Stimulated activated memory B cell treated with anti-CD40 and anti-IgM and Interleukin-4, amounts not matched to agents 10 μg/mL and 1 μg/mL and 100 μg/mL, for 72 hours (primary cell): ENCODE data around the gene RASA3.

Source experiments
- ATAC-seq: fragments of 150-1000 bp; cut with Tn5 transposase; 2 replicates; pipeline ENCODE4 v1.10.0; 2021
- H3K27ac Mint-ChIP-seq: one replicate; pipeline ENCODE4 v1.8.0; 2022; ENCODE audit warnings: mild to moderate bottlenecking, mixed read lengths
- H3K27me3 Mint-ChIP-seq: one replicate; pipeline ENCODE4 v1.8.0; 2022; ENCODE audit warnings: mixed read lengths
- H3K36me3 Mint-ChIP-seq: one replicate; pipeline ENCODE4 v1.8.0; 2022; ENCODE audit warnings: mixed read lengths
- H3K4me1 Mint-ChIP-seq: one replicate; pipeline ENCODE4 v1.8.0; 2022; ENCODE audit warnings: mixed read lengths
- H3K4me3 Mint-ChIP-seq: one replicate; pipeline ENCODE4 v1.8.0; 2022; ENCODE audit warnings: mild to moderate bottlenecking, moderate library complexity, mixed read lengths
- H3K9me3 Mint-ChIP-seq: one replicate; pipeline ENCODE4 v1.8.0; 2022; ENCODE audit warnings: mixed read lengths

The RASA3 gene

GRCh38 chr13:113968463-113969310 lies 163.7 kb downstream of the RASA3 start:
- H3K9me3 Mint-ChIP-seq, result no peaks in the 10 kb centered on the region
- H3K27me3 Mint-ChIP-seq, result no peaks in the 10 kb centered on the region
- no peak overlapping the region for H3K4me3 Mint-ChIP-seq
- H3K4me1 Mint-ChIP-seq, result no peaks in the 10 kb centered on the region
- H3K27ac Mint-ChIP-seq, result no peak overlapping the region
- no peak for ATAC-seq
- H3K36me3 Mint-ChIP-seq, result peaks cover 7% of the 10 kb centered on the region

GRCh38 chr13:113967729-113968462 lies 164.5 kb downstream of the RASA3 start:
- ATAC-seq, result no peak
- Mint-ChIP-seq H3K4me3 (no peak overlapping the region), H3K9me3 (no peaks in the 10 kb centered on the region), H3K27ac (no peak overlapping the region), H3K4me1 (no peaks in the 10 kb centered on the region), H3K27me3 (no peaks in the 10 kb centered on the region), H3K36me3 (no peaks in the 10 kb centered on the region)

- no peaks in the 10 kb centered on the region for H3K27me3 Mint-ChIP-seq
- H3K4me1 Mint-ChIP-seq, result no peaks in the 10 kb centered on the region
- ATAC-seq, result no peak
- no peaks in the 10 kb centered on the region for H3K36me3 Mint-ChIP-seq
- H3K4me3 Mint-ChIP-seq, result no peak overlapping the region
- H3K27ac Mint-ChIP-seq, result no peak overlapping the region
- no peaks in the 10 kb centered on the region for H3K9me3 Mint-ChIP-seq
These were observed 165.2 kb downstream of the RASA3 start for GRCh38 chr13:113967206-113967720.

- H3K4me3 Mint-ChIP-seq, result no peak overlapping the region
- H3K27ac Mint-ChIP-seq, result no peak overlapping the region
- ATAC-seq, result no peak
- no peaks in the 10 kb centered on the region for H3K9me3 Mint-ChIP-seq
- H3K4me1 Mint-ChIP-seq, result no peaks in the 10 kb centered on the region
- H3K36me3 Mint-ChIP-seq, result no peaks in the 10 kb centered on the region
- no peaks in the 10 kb centered on the region for H3K27me3 Mint-ChIP-seq
These were observed 166.2 kb downstream of the RASA3 start for GRCh38 chr13:113965968-113966884.

- Mint-ChIP-seq H3K36me3 (peaks cover 2% of the 10 kb centered on the region), H3K9me3 (peaks cover 2% of the 10 kb centered on the region), H3K27ac (no peak overlapping the region), H3K4me3 (no peak overlapping the region), H3K4me1 (no peaks in the 10 kb centered on the region), H3K27me3 (no peaks in the 10 kb centered on the region)
- ATAC-seq, result no peak
These were observed 167.0 kb downstream of the RASA3 start for GRCh38 chr13:113965383-113965874.

GRCh38 chr13:113964251-113964995 lies 168.0 kb downstream of the RASA3 start:
- H3K27ac Mint-ChIP-seq, result no peak overlapping the region
- no peak for ATAC-seq
- H3K9me3 Mint-ChIP-seq, result peaks cover 4% of the 10 kb centered on the region
- no peaks in the 10 kb centered on the region for H3K27me3 Mint-ChIP-seq
- H3K36me3 Mint-ChIP-seq, result peaks cover 6% of the 10 kb centered on the region
- no peak overlapping the region for H3K4me3 Mint-ChIP-seq
- H3K4me1 Mint-ChIP-seq, result no peaks in the 10 kb centered on the region

- Mint-ChIP-seq H3K36me3 (peaks cover 12% of the 10 kb centered on the region), H3K9me3 (peaks cover 9% of the 10 kb centered on the region), H3K4me1 (no peaks in the 10 kb centered on the region), H3K4me3 (no peak overlapping the region), H3K27me3 (no peaks in the 10 kb centered on the region), H3K27ac (no peak overlapping the region)
- no peak for ATAC-seq
These were observed 169.0 kb downstream of the RASA3 start for GRCh38 chr13:113963376-113963775.

- Mint-ChIP-seq H3K27me3 (no peaks in the 10 kb centered on the region), H3K4me1 (no peaks in the 10 kb centered on the region), H3K27ac (no peak overlapping the region), H3K4me3 (no peak overlapping the region), H3K36me3 (peaks cover 12% of the 10 kb centered on the region), H3K9me3 (peaks cover 9% of the 10 kb centered on the region)
- ATAC-seq, result no peak
These were observed 169.4 kb downstream of the RASA3 start for GRCh38 chr13:113962975-113963374.

- no peaks in the 10 kb centered on the region for H3K4me1 Mint-ChIP-seq
- H3K27me3 Mint-ChIP-seq, result no peaks in the 10 kb centered on the region
- H3K9me3 Mint-ChIP-seq, result peaks cover 9% of the 10 kb centered on the region
- H3K27ac Mint-ChIP-seq, result no peak overlapping the region
- ATAC-seq, result no peak
- H3K36me3 Mint-ChIP-seq, result peaks cover 12% of the 10 kb centered on the region
- H3K4me3 Mint-ChIP-seq, result no peak overlapping the region
These were observed 170.0 kb downstream of the RASA3 start for GRCh38 chr13:113962386-113962785.

- Mint-ChIP-seq H3K27me3 (no peaks in the 10 kb centered on the region), H3K9me3 (peaks cover 18% of the 10 kb centered on the region), H3K36me3 (peaks cover 23% of the 10 kb centered on the region), H3K4me3 (no peak overlapping the region), H3K4me1 (no peaks in the 10 kb centered on the region), H3K27ac (no peak overlapping the region)
- no peak for ATAC-seq
These were observed 172.0 kb downstream of the RASA3 start for GRCh38 chr13:113960276-113960948.

GRCh38 chr13:113959198-113959597 lies 173.2 kb downstream of the RASA3 start:
- peaks cover 35% of the 10 kb centered on the region for H3K36me3 Mint-ChIP-seq
- no peak overlapping the region for H3K4me3 Mint-ChIP-seq
- no peak overlapping the region for H3K27ac Mint-ChIP-seq
- peaks cover 27% of the 10 kb centered on the region for H3K9me3 Mint-ChIP-seq
- ATAC-seq, result no peak
- H3K4me1 Mint-ChIP-seq, result no peaks in the 10 kb centered on the region
- no peaks in the 10 kb centered on the region for H3K27me3 Mint-ChIP-seq

GRCh38 chr13:113958373-113958772 lies 174.1 kb downstream of the RASA3 start:
- Mint-ChIP-seq H3K36me3 (peaks cover 38% of the 10 kb centered on the region), H3K9me3 (peaks cover 27% of the 10 kb centered on the region), H3K27ac (no peak overlapping the region), H3K4me1 (no peaks in the 10 kb centered on the region), H3K27me3 (no peaks in the 10 kb centered on the region), H3K4me3 (no peak overlapping the region)
- no peak for ATAC-seq

GRCh38 chr13:113956571-113956970 lies 175.9 kb downstream of the RASA3 start:
- no peak for ATAC-seq
- Mint-ChIP-seq H3K4me1 (peaks cover 3% of the 10 kb centered on the region), H3K27me3 (no peaks in the 10 kb centered on the region), H3K27ac (no peak overlapping the region), H3K36me3 (peaks cover 38% of the 10 kb centered on the region), H3K9me3 (peaks cover 27% of the 10 kb centered on the region), H3K4me3 (no peak overlapping the region)

GRCh38 chr13:113955691-113956090 lies 176.7 kb downstream of the RASA3 start:
- no peak for ATAC-seq
- H3K36me3 Mint-ChIP-seq, result peaks cover 38% of the 10 kb centered on the region
- peaks cover 8% of the 10 kb centered on the region for H3K4me1 Mint-ChIP-seq
- no peaks in the 10 kb centered on the region for H3K27me3 Mint-ChIP-seq
- no peak overlapping the region for H3K4me3 Mint-ChIP-seq
- no peak overlapping the region for H3K27ac Mint-ChIP-seq
- H3K9me3 Mint-ChIP-seq, result peaks cover 27% of the 10 kb centered on the region
